Measurements from ENCODE around the gene MAK. TPM values are rescaled to one million over a fixed set of nuclear protein-coding genes. Genes with fewer than 3 reads are reported as not detected.

The MAK gene
- total RNA-seq, 1 donor from 2014 or later, result 0.17 TPM

DNA sequence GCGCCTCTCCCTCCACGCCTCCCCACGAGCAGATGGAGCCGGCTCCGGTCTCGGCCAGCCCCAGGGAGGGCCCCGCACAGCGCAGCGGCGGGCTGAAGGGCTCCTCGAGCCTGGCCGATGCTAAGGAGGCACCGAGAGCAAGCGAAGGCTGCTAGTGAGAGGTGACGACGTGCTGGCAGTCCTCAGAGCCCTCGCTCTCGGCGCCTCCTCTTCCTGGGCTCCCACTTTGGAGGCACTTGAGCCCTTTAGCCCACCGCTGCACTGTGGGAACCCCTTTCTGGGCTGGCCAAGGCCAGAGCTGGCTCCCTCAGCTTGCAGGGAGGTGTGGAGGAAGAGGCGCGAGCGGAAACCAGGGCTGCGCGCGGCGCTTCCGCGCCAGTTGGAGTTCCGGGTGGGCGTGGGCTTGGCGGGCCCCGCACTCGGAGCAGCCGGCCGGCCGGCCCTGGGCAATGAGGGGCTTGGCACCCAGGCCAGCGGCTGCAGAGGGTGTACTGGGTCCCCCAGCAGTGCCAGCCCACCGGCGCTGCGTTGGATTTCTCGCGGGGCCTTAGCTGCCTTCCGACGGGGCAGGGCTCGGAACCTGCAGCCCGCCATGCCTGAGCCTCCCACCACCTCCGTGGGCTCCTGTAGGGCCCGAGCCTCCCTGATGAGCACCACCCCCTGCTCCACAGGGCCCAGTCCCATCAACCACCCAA, 117.9 kb downstream of the MAK start:
- H3K27me3 ChIP-seq (ENCODE audit: control insufficient read depth, insufficient read depth, low read length), result no peaks in the 10 kb centered on the region
- DNase-seq (ENCODE audit: low read depth), result no peak
- TF ChIP-seq, protein P1, sequence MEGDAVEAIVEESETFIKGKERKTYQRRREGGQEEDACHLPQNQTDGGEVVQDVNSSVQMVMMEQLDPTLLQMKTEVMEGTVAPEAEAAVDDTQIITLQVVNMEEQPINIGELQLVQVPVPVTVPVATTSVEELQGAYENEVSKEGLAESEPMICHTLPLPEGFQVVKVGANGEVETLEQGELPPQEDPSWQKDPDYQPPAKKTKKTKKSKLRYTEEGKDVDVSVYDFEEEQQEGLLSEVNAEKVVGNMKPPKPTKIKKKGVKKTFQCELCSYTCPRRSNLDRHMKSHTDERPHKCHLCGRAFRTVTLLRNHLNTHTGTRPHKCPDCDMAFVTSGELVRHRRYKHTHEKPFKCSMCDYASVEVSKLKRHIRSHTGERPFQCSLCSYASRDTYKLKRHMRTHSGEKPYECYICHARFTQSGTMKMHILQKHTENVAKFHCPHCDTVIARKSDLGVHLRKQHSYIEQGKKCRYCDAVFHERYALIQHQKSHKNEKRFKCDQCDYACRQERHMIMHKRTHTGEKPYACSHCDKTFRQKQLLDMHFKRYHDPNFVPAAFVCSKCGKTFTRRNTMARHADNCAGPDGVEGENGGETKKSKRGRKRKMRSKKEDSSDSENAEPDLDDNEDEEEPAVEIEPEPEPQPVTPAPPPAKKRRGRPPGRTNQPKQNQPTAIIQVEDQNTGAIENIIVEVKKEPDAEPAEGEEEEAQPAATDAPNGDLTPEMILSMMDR (IDR thresholded peaks at IDR 0.05; ENCODE audit: insufficient read depth, low read length, poor library complexity, severe bottlenecking), result no peak
- H3K36me3 ChIP-seq (ENCODE audit: control insufficient read depth, insufficient read depth, low read length), result peaks cover 1% of the 10 kb centered on the region
- H3K4me3 ChIP-seq (ENCODE audit: low read depth, low read length), result peak overlapping the region; percentile 50

DNA sequence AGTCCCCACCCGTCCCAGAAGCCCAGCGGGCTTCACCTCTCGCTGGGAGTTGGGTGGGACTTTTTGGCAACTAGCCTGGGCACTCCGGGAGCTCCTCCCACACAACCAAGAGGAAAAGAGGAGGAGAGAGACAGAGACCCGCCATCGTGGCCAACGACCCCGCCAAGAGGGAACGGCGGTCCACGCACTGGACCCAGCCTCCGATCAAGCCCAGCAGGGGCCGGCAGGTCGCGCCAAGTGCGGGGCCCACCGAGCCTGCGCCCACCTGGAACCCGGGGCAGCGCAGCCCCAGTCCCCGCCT, 118.4 kb downstream of the MAK start:
- H3K4me3 ChIP-seq (ENCODE audit: low read depth, low read length), result peak overlapping the region; percentile 50
- TF ChIP-seq, protein P1 (IDR thresholded peaks at IDR 0.05; ENCODE audit: insufficient read depth, low read length, poor library complexity, severe bottlenecking), result no peak

DNA sequence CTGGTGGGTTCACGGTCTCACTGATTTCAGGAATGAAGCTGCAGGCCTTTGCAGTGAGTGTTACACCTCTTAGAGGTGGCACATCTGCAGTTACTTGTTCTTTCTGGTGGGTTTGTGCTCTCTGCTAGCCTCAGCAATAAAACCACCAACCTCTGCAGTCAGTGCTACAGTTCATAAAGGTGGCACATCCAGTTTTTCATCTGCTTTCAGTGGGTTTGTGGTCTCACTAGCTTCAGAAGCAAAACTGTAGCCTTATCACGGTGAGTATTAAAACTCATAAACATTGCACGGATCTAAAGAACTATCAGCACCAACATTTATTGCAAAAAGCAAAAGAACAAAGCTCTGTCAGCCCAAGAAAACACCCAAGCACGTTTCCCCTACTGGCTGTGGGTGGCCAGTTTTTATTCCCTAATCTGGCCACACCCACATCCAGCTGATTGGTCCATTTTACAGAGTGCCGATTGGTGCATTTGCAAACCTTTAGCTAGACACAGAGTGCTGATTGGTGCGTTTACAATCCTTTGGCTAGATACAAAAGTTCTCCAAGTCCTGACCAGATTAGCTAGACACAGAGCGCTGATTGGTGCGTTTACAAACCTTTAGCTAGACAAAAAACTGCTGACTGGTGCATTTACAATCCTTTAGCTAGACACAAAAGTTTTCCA, 118.9 kb downstream of the MAK start:
- Histone ChIP-seq H3K4me3 (ENCODE audit: low read depth, low read length) (peak overlapping the region; percentile 50), H3K27me3 (ENCODE audit: control insufficient read depth, insufficient read depth, low read length) (no peaks in the 10 kb centered on the region), H3K36me3 (ENCODE audit: control insufficient read depth, insufficient read depth, low read length) (no peaks in the 10 kb centered on the region)
- no peak for DNase-seq (ENCODE audit: low read depth)
- TF ChIP-seq, protein P1 (IDR thresholded peaks at IDR 0.05; ENCODE audit: insufficient read depth, low read length, poor library complexity, severe bottlenecking), result no peak

More for the DNA sequence above, 118.4 kb downstream of the MAK start:
- Histone ChIP-seq H3K36me3 (ENCODE audit: control insufficient read depth, insufficient read depth, low read length) (no peaks in the 10 kb centered on the region), H3K27me3 (ENCODE audit: control insufficient read depth, insufficient read depth, low read length) (no peaks in the 10 kb centered on the region)
- DNase-seq (ENCODE audit: low read depth), result no peak

DNA sequence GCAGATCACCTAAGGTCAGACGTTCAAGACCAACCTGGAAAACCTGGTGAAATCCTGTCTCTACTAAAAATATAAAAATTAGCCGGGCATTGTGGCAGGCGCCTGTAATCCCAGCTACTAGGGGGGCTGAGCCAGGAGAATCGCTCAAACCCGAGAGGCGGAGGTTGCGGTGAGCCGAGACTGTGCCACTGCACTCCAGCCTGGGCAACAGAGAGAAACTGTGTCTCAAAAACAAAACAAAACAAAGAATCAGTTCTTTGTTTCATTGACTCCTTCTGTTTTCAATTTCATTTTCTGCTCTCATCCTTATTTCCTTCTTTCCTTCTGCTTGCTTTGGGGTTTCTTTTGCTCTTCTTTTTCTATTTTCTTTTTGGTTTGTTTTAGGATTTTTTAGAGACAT, 124.4 kb downstream of the MAK start:
- Histone ChIP-seq H3K36me3 (ENCODE audit: control insufficient read depth, insufficient read depth, low read length) (no peaks in the 10 kb centered on the region), H3K4me3 (ENCODE audit: low read depth, low read length) (no peak overlapping the region), H3K27me3 (ENCODE audit: control insufficient read depth, insufficient read depth, low read length) (no peaks in the 10 kb centered on the region)
- TF ChIP-seq, protein P1 (IDR thresholded peaks at IDR 0.05; ENCODE audit: insufficient read depth, low read length, poor library complexity, severe bottlenecking), result no peak
- DNase-seq (ENCODE audit: low read depth), result no peak

Other genes starting within 250 kb of the MAK start
- gene C6orf52, start 143.9 kb downstream of the MAK start, total RNA-seq, result 3.1 and 3.3 TPM in 2 replicates
- 27.5 and 30.8 TPM in 2 replicates for gene PAK1IP1, start 143.6 kb downstream of the MAK start, total RNA-seq
- 190 and 196 TPM in 2 replicates for gene TMEM14C, start 115.5 kb downstream of the MAK start, total RNA-seq
- gene TMEM14B, start 90.7 kb downstream of the MAK start, total RNA-seq, result 86.5 and 99.8 TPM in 2 replicates
- not detected in 2 replicates for gene GCM2, start 43.5 kb upstream of the MAK start, total RNA-seq
- gene SYCP2L, start 48.5 kb upstream of the MAK start, total RNA-seq, result 0.71 and 2.5 TPM in 2 replicates
- 0.27 and 0.84 TPM in 2 replicates for gene ELOVL2, start 205.8 kb upstream of the MAK start, total RNA-seq

Measured in kidney epithelial cell (primary cell).